Amniotic epithelial cell (primary cell): ENCODE data around the gene MIP.
A peak's percentile ranks its signal among the peaks of the same experiment; 100 is the strongest.
"Not testable (repeated sequence)": the region's sequence is repeated elsewhere in the genome, so short reads cannot be mapped to it uniquely, and the experiment has no call there.

Source experiments
- DNase-seq: peaks from one replicate; pipeline ENCODE4 v3.0.0-alpha.2; 2010; ENCODE audit warnings: low read depth

Gene MIP

GRCh38 chr12:56454557-56454956 is at the start of gene MIP:
Gene MIP, minus strand, starts transcription at chr12:56454657. Its CDS starts 44 bp downstream, at chr12:56454613.
- no peak for DNase-seq

- DNase-seq, result not testable (repeated sequence)
These were observed 45.4 kb upstream of the MIP start for GRCh38 chr12:56499879-56500278.

- not testable (repeated sequence) for DNase-seq
These were observed 45.0 kb upstream of the MIP start for GRCh38 chr12:56499452-56499851.

- DNase-seq, result not testable (repeated sequence)
These were observed 43.9 kb upstream of the MIP start for GRCh38 chr12:56498126-56498902.

- DNase-seq, result not testable (repeated sequence)
These were observed 42.2 kb upstream of the MIP start for GRCh38 chr12:56496704-56497103.

GRCh38 chr12:56494481-56494880 is 40.0 kb upstream of the MIP start:
- not testable (repeated sequence) for DNase-seq

- not testable (repeated sequence) for DNase-seq
These were observed 39.6 kb upstream of the MIP start for GRCh38 chr12:56494106-56494415.

- DNase-seq, result not testable (repeated sequence)
These were observed 39.1 kb upstream of the MIP start for GRCh38 chr12:56493409-56494105.

- DNase-seq, result no peak
These were observed 35.9 kb upstream of the MIP start for GRCh38 chr12:56490360-56490759.

- peak; percentile 71 for DNase-seq
These were observed 33.8 kb upstream of the MIP start, which contains the start of gene GLS2 for GRCh38 chr12:56488041-56488955. Gene GLS2, minus strand, starts transcription at chr12:56488161. Its CDS starts 43 bp downstream, at chr12:56488118.

GRCh38 chr12:56487448-56488040 is 33.1 kb upstream of the MIP start:
- no peak for DNase-seq

- no peak for DNase-seq
These were observed 32.2 kb upstream of the MIP start for GRCh38 chr12:56486694-56487093.

GRCh38 chr12:56484566-56484965 is 30.1 kb upstream of the MIP start:
- DNase-seq, result no peak

- no peak for DNase-seq
These were observed 25.2 kb upstream of the MIP start for GRCh38 chr12:56479625-56480024.

GRCh38 chr12:56477521-56478225 is 23.2 kb upstream of the MIP start:
- DNase-seq, result no peak

- no peak for DNase-seq
These were observed 22.5 kb upstream of the MIP start for GRCh38 chr12:56476972-56477432.

- no peak for DNase-seq
These were observed 21.7 kb upstream of the MIP start for GRCh38 chr12:56476143-56476542.

- DNase-seq, result no peak
These were observed 19.9 kb upstream of the MIP start for GRCh38 chr12:56474389-56474788.

GRCh38 chr12:56469007-56469930 is 14.8 kb upstream of the MIP start:
- DNase-seq, result no peak
